Breast epithelium (tissue), 3 donors: ENCODE data around the gene CEP55.

ENCODE experiments used
- POLR2A ChIP-seq: fragments of 450-650 bp; IDR thresholded peaks from one replicate; pipeline ENCODE4 v1.6.1; 2016; ENCODE audit warnings: antibody characterized with exemption, mild to moderate bottlenecking, moderate library complexity
- TF ChIP-seq, protein P1 (sequence below), 3 donors: fragments of 450-650 bp; IDR thresholded peaks; one replicate each; pipeline ENCODE4 v1.5.1; 2016 to 2017; ENCODE audit warnings: antibody characterized with exemption in 3 of 3, mild to moderate bottlenecking in 3 of 3, moderate library complexity in 3 of 3

DNA sequence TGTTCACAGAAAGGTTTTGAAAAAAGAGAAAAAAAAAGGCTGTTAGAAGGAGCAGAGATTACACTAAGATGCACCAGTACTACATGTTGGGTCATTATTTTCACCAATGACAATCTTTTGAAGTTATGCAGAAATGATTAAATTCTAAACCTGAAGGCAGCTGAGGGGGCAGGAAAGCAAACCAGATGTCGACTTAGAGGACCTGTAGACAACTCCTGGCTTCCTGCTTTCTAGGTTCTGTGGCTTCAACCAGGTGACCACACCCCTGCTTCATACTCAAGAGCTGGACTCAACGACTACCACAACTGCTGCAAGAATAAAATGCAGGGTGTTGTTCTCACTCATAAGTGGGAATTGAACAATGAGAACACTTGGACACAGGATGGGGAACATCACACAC, 44.3 kb upstream of the CEP55 start:
- TF ChIP-seq, protein P1, sequence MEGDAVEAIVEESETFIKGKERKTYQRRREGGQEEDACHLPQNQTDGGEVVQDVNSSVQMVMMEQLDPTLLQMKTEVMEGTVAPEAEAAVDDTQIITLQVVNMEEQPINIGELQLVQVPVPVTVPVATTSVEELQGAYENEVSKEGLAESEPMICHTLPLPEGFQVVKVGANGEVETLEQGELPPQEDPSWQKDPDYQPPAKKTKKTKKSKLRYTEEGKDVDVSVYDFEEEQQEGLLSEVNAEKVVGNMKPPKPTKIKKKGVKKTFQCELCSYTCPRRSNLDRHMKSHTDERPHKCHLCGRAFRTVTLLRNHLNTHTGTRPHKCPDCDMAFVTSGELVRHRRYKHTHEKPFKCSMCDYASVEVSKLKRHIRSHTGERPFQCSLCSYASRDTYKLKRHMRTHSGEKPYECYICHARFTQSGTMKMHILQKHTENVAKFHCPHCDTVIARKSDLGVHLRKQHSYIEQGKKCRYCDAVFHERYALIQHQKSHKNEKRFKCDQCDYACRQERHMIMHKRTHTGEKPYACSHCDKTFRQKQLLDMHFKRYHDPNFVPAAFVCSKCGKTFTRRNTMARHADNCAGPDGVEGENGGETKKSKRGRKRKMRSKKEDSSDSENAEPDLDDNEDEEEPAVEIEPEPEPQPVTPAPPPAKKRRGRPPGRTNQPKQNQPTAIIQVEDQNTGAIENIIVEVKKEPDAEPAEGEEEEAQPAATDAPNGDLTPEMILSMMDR (IDR thresholded peaks at IDR 0.05): no peak
- no peak for TF ChIP-seq POLR2A
